HG03196 (cell line): ENCODE results near the gene SNX20.

Experiments used
- ATAC-seq: cut with Tn5 transposase; IDR thresholded peaks from one replicate; pipeline ENCODE4 v1.9.1; 2021; ENCODE audit not compliant: unreplicated experiment

SNX20 gene

GRCh38 chr16:50637716-50638602 is 43.2 kb downstream of the SNX20 start:
- no peak for ATAC-seq

GRCh38 chr16:50636753-50637374 is 44.2 kb downstream of the SNX20 start:
- no peak for ATAC-seq

GRCh38 chr16:50635505-50636392 is 45.4 kb downstream of the SNX20 start:
- no peak for ATAC-seq

- no peak for ATAC-seq
Observed at GRCh38 chr16:50634947-50635346, 46.2 kb downstream of the SNX20 start.

- no peak for ATAC-seq
Observed at GRCh38 chr16:50634090-50634489, 47.0 kb downstream of the SNX20 start.

- ATAC-seq = no peak
Observed at GRCh38 chr16:50632927-50633800, 47.9 kb downstream of the SNX20 start.

- ATAC-seq = no peak
Observed at GRCh38 chr16:50631985-50632576, 49.0 kb downstream of the SNX20 start.

- ATAC-seq = no peak
Observed at GRCh38 chr16:50631249-50631984, 49.7 kb downstream of the SNX20 start.

GRCh38 chr16:50630394-50631020 is 50.6 kb downstream of the SNX20 start:
- ATAC-seq = no peak

GRCh38 chr16:50629334-50629733 is 51.8 kb downstream of the SNX20 start:
- no peak for ATAC-seq

- ATAC-seq = no peak
Observed at GRCh38 chr16:50628156-50628802, 52.8 kb downstream of the SNX20 start.

- ATAC-seq = no peak
Observed at GRCh38 chr16:50627419-50627818, 53.7 kb downstream of the SNX20 start.

- no peak for ATAC-seq
Observed at GRCh38 chr16:50626868-50627267, 54.2 kb downstream of the SNX20 start.

GRCh38 chr16:50625374-50625773 is 55.7 kb downstream of the SNX20 start:
- no peak for ATAC-seq

GRCh38 chr16:50624449-50624970 is 56.6 kb downstream of the SNX20 start:
- no peak for ATAC-seq

GRCh38 chr16:50622643-50623369 is 58.3 kb downstream of the SNX20 start:
- ATAC-seq = no peak

GRCh38 chr16:50622029-50622428 is 59.1 kb downstream of the SNX20 start:
- ATAC-seq = no peak
